Astrocyte (in vitro differentiated cells and primary cell): ENCODE results near the gene SLC4A8. TPM values are rescaled to one million over a fixed set of nuclear protein-coding genes. Genes with fewer than 3 reads are reported as not detected.

Experiments
- DNase-seq: peaks from one replicate; pipeline ENCODE4 v3.0.0-alpha.2; 2010; ENCODE audit warnings: low read depth
- FAIRE-seq: peaks from 2 replicates; lab custom pipeline; 2011; peaks lifted over from hg19 to GRCh38; lab: Jason Lieb, UNC
- H2AFZ ChIP-seq: 2 replicates; pipeline ENCODE4 v1.6.0; 2012; ENCODE audit warnings: low read depth, low read length, inconsistent platforms
- H3K27ac ChIP-seq: 2 replicates; pipeline ENCODE4 v1.5.1; 2011; ENCODE audit warnings: low read depth, low read length, inconsistent platforms
- H3K27me3 ChIP-seq: 2 replicates; pipeline ENCODE4 v1.6.0; 2011; ENCODE audit warnings: low read length, inconsistent platforms; ENCODE audit not compliant: insufficient read depth
- H3K36me3 ChIP-seq: 2 replicates; pipeline ENCODE4 v1.5.1; 2011; ENCODE audit warnings: low read length, inconsistent platforms; ENCODE audit not compliant: insufficient read depth
- H3K4me1 ChIP-seq: 2 replicates; pipeline ENCODE4 v1.5.1; 2011; ENCODE audit warnings: low read length, inconsistent platforms; ENCODE audit not compliant: insufficient read depth
- H3K4me2 ChIP-seq: 2 replicates; pipeline ENCODE4 v1.6.0; 2012; ENCODE audit warnings: low read length, inconsistent platforms
- H3K4me3 ChIP-seq: 2 replicates; pipeline ENCODE4 v1.5.1; 2011; ENCODE audit warnings: low read depth, mild to moderate bottlenecking, low read length, inconsistent platforms; ENCODE audit not compliant: insufficient read depth
- H3K79me2 ChIP-seq: 2 replicates; pipeline ENCODE4 v1.6.0; 2012; ENCODE audit warnings: mild to moderate bottlenecking, low read length, inconsistent platforms; ENCODE audit not compliant: insufficient read depth
- H3K9ac ChIP-seq: 2 replicates; pipeline ENCODE4 v1.6.0; 2012; ENCODE audit warnings: mild to moderate bottlenecking, low read length, inconsistent platforms
- H3K9me3 ChIP-seq: 2 replicates; pipeline ENCODE4 v1.5.1; 2012; ENCODE audit warnings: low read depth, mild to moderate bottlenecking, low read length, inconsistent platforms; ENCODE audit not compliant: insufficient read depth
- H4K20me1 ChIP-seq: 2 replicates; pipeline ENCODE4 v1.6.0; 2012; ENCODE audit warnings: low read length, inconsistent platforms; ENCODE audit not compliant: insufficient read depth
- H3K27ac Mint-ChIP-seq: one replicate; pipeline ENCODE4 v1.8.0; 2021; ENCODE audit warnings: mild to moderate bottlenecking, mixed read lengths; ENCODE audit not compliant: unreplicated experiment
- H3K27me3 Mint-ChIP-seq: one replicate; pipeline ENCODE4 v1.8.0; 2021; ENCODE audit warnings: low read depth, mixed read lengths; ENCODE audit not compliant: unreplicated experiment
- H3K36me3 Mint-ChIP-seq: one replicate; pipeline ENCODE4 v1.8.0; 2021; ENCODE audit warnings: low read depth, mixed read lengths; ENCODE audit not compliant: unreplicated experiment
- H3K4me1 Mint-ChIP-seq: one replicate; pipeline ENCODE4 v1.8.0; 2021; ENCODE audit warnings: low read depth, mixed read lengths; ENCODE audit not compliant: unreplicated experiment
- H3K4me3 Mint-ChIP-seq: one replicate; pipeline ENCODE4 v1.8.0; 2021; ENCODE audit warnings: mild to moderate bottlenecking, moderate library complexity, mixed read lengths; ENCODE audit not compliant: unreplicated experiment
- H3K9me3 Mint-ChIP-seq: one replicate; pipeline ENCODE4 v1.8.0; 2021; ENCODE audit warnings: mild to moderate bottlenecking, mixed read lengths; ENCODE audit not compliant: unreplicated experiment
- EZH2 ChIP-seq: IDR thresholded peaks from 2 replicates; pipeline ENCODE4 v1.6.1; 2012; ENCODE audit warnings: mild to moderate bottlenecking, low read length, inconsistent platforms; ENCODE audit not compliant: insufficient read depth
- total RNA-seq: library from RNA; stranded (reverse); gene quantifications from 2 replicates; pipeline ENCODE4 v1.2.1, GENCODE V29; 2021
- TF ChIP-seq, protein P1 (sequence below): IDR thresholded peaks from 2 replicates; pipeline ENCODE4 v1.5.1; 2011; ENCODE audit warnings: low read depth, mild to moderate bottlenecking, inconsistent platforms, low read length, moderate library complexity; ENCODE audit not compliant: insufficient read depth

Gene SLC4A8
- total RNA-seq, 1 donor from 2014 or later = 5.1 TPM

DNA sequence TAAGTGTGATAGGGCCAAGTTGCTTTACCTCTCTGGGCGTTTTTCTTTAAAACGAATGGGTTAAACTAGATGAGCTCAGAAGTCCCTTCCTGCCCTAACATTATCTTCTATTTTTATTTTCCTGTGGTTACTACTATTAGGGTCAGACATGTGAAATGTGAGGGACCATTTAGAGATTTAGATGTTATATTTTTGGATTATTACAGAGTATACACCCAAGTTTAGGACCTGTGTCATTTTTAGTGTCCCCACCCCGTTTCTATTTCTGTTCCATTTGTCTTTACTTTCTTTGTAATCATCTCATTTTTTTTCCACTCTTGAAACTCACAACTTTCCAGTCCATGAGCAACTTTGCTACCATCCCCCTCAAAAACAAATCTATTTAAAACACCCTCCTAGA is 56.3 kb downstream of the SLC4A8 start:
- TF ChIP-seq, protein P1, sequence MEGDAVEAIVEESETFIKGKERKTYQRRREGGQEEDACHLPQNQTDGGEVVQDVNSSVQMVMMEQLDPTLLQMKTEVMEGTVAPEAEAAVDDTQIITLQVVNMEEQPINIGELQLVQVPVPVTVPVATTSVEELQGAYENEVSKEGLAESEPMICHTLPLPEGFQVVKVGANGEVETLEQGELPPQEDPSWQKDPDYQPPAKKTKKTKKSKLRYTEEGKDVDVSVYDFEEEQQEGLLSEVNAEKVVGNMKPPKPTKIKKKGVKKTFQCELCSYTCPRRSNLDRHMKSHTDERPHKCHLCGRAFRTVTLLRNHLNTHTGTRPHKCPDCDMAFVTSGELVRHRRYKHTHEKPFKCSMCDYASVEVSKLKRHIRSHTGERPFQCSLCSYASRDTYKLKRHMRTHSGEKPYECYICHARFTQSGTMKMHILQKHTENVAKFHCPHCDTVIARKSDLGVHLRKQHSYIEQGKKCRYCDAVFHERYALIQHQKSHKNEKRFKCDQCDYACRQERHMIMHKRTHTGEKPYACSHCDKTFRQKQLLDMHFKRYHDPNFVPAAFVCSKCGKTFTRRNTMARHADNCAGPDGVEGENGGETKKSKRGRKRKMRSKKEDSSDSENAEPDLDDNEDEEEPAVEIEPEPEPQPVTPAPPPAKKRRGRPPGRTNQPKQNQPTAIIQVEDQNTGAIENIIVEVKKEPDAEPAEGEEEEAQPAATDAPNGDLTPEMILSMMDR = no peak
- TF ChIP-seq EZH2 = no peak
- no peaks in the 10 kb centered on the region for H3K36me3 ChIP-seq
- no peak overlapping the region for H3K9ac ChIP-seq
- DNase-seq = no peak
- H3K4me3 Mint-ChIP-seq = no peak overlapping the region
- no peak overlapping the region for H3K27ac Mint-ChIP-seq
- H3K4me2 ChIP-seq = no peak overlapping the region
- no peaks in the 10 kb centered on the region for H3K9me3 Mint-ChIP-seq
- H2AFZ ChIP-seq = no peak overlapping the region
- H3K27me3 Mint-ChIP-seq = no peaks in the 10 kb centered on the region
- H3K36me3 Mint-ChIP-seq = no peaks in the 10 kb centered on the region
- no peaks in the 10 kb centered on the region for H3K79me2 ChIP-seq
- no peaks in the 10 kb centered on the region for H3K4me1 ChIP-seq
- no peaks in the 10 kb centered on the region for H4K20me1 ChIP-seq
- H3K4me1 Mint-ChIP-seq = no peaks in the 10 kb centered on the region
- H3K9me3 ChIP-seq = no peaks in the 10 kb centered on the region
- FAIRE-seq = no peak
- H3K27me3 ChIP-seq = no peaks in the 10 kb centered on the region
- no peak overlapping the region for H3K4me3 ChIP-seq
- no peak overlapping the region for H3K27ac ChIP-seq

DNA sequence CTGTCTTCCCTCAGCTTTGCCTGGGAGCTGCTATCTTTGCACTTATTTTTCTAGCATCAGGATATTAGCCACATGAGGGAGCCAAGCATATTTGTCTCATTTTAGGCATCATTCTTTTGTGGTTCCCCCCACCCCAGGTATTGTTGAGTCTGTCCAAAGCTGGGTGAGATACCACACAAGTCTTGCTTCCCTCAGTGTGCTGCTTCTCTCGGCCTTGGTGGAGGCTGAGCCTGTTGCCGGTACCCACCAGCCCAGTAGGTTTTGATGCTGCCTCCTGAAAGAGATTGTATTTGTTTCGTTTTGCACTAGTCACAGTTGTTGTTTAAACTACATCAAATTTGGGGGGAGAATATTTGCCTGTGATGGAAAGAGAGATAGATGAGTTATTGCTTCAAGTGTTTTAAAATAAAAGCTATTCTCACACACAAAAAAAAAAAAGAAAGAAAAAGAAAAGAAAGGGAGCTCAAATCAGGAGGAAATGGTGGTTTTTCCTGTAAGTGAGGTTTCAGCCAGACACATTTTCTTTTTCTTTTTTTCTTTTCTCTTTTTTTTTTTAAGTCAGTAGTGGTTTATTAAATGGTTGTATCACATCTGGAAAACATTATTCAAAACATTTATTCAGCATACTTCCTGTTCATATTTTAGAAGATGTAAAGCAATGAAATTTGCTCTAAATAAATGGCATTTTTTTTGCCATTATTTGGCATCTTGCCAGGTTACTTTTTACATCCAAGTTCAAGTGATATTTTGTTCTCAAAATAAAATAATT is 58.5 kb downstream of the SLC4A8 start:
- no peaks in the 10 kb centered on the region for H3K79me2 ChIP-seq
- no peaks in the 10 kb centered on the region for H3K9me3 ChIP-seq
- Mint-ChIP-seq H3K27me3 (no peaks in the 10 kb centered on the region), H3K9me3 (no peaks in the 10 kb centered on the region), H3K36me3 (no peaks in the 10 kb centered on the region), H3K27ac (no peak overlapping the region), H3K4me1 (peaks cover 1% of the 10 kb centered on the region), H3K4me3 (no peak overlapping the region)
- H4K20me1 ChIP-seq = no peaks in the 10 kb centered on the region
- no peak overlapping the region for H3K9ac ChIP-seq
- H3K4me2 ChIP-seq = no peak overlapping the region
- no peaks in the 10 kb centered on the region for H3K36me3 ChIP-seq
- no peak overlapping the region for H3K27ac ChIP-seq
- TF ChIP-seq, protein P1 = no peak
- no peak for TF ChIP-seq EZH2
- no peak for FAIRE-seq
- no peak for DNase-seq
- H3K4me3 ChIP-seq = no peak overlapping the region
- H3K27me3 ChIP-seq = no peaks in the 10 kb centered on the region
- no peak overlapping the region for H2AFZ ChIP-seq
- H3K4me1 ChIP-seq = no peaks in the 10 kb centered on the region

DNA sequence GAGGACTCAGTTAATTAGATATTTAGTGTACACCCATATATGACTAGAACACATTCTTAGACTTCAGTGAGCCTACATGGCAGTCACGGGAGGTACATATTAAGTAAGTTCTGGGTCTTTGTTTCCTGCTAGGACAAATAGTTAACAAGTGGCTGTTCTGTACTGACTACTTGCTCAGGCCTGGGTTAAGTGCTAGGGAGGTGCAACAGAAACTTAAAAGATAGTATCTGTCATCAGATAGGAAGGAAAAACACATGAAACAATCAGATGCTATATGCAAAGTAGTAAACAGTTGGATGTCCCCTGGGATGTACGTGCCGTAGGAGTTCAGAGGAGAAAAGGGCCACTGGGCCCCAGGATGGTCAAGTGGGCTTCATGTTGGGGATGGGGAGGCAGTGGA is 59.5 kb downstream of the SLC4A8 start:
- no peak overlapping the region for H3K4me2 ChIP-seq
- H3K9me3 ChIP-seq = no peaks in the 10 kb centered on the region
- H3K36me3 ChIP-seq = no peaks in the 10 kb centered on the region
- H3K27me3 ChIP-seq = no peaks in the 10 kb centered on the region
- H3K27me3 Mint-ChIP-seq = no peaks in the 10 kb centered on the region
- H2AFZ ChIP-seq = no peak overlapping the region
- H3K4me3 ChIP-seq = no peak overlapping the region
- no peaks in the 10 kb centered on the region for H3K4me1 ChIP-seq
- no peaks in the 10 kb centered on the region for H3K9me3 Mint-ChIP-seq
- H4K20me1 ChIP-seq = no peaks in the 10 kb centered on the region
- no peaks in the 10 kb centered on the region for H3K36me3 Mint-ChIP-seq
- no peak overlapping the region for H3K9ac ChIP-seq
- DNase-seq (no peak), FAIRE-seq (no peak)
- no peak overlapping the region for H3K27ac ChIP-seq
- peaks cover 3% of the 10 kb centered on the region for H3K4me1 Mint-ChIP-seq
- H3K27ac Mint-ChIP-seq = no peak overlapping the region
- no peaks in the 10 kb centered on the region for H3K79me2 ChIP-seq
- TF ChIP-seq EZH2 = no peak
- TF ChIP-seq, protein P1 = no peak
- H3K4me3 Mint-ChIP-seq = no peak overlapping the region
